ENCODE measurements around the gene NR4A1. TPM values are rescaled to one million over a fixed set of nuclear protein-coding genes. Genes with fewer than 3 reads are reported as not detected.
A peak's percentile ranks its signal among the peaks of the same experiment; 100 is the strongest.

NR4A1 gene
- total RNA-seq, 6 donors from 2014 or later, result 88.3 to 202 (median 156) TPM

DNA sequence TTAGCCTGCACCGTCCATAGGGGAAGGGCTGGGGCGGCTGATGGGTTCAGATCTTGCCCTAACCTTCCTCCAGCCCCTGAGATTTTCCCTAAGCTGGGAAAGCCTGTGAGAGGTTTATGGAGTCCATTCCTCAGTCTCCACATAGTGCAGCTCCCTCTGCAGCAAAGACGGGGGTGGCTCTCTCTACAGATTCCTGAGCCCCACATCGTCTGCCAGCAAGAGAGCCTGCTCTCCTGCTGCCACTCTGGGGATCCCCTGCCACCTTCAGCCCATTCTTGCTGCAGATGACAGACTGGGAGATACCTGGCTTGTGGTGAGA lies 31.4 kb downstream of the NR4A1 start:
- Histone ChIP-seq H3K4me3 (peak overlapping the region in 1 of 4 donors; percentile 2), H3K27ac (peak overlapping the region; percentile 78 to 89 (median 87)), H3K4me1 (peaks cover 19 to 38% (median 29%) of the 10 kb centered on the region in 4 donors), H3K27me3 (no peaks in the 10 kb centered on the region), H3K9me3 (no peaks in the 10 kb centered on the region), H3K36me3 (peaks cover 0 to 23% (median 13%) of the 10 kb centered on the region in 4 donors)
- peak in 1 of 2 donors; percentile 1 for ATAC-seq (ENCODE audit: low FRiP score in 2 of 2)
- WGBS, 2 donors, result 56 to 62% methylated on average over 4 of the region's 4 CpGs
- DNase-seq, result no peak
- TF ChIP-seq, protein P1, sequence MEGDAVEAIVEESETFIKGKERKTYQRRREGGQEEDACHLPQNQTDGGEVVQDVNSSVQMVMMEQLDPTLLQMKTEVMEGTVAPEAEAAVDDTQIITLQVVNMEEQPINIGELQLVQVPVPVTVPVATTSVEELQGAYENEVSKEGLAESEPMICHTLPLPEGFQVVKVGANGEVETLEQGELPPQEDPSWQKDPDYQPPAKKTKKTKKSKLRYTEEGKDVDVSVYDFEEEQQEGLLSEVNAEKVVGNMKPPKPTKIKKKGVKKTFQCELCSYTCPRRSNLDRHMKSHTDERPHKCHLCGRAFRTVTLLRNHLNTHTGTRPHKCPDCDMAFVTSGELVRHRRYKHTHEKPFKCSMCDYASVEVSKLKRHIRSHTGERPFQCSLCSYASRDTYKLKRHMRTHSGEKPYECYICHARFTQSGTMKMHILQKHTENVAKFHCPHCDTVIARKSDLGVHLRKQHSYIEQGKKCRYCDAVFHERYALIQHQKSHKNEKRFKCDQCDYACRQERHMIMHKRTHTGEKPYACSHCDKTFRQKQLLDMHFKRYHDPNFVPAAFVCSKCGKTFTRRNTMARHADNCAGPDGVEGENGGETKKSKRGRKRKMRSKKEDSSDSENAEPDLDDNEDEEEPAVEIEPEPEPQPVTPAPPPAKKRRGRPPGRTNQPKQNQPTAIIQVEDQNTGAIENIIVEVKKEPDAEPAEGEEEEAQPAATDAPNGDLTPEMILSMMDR (IDR thresholded peaks at IDR 0.05), result no peak
- TF ChIP-seq POLR2AphosphoS5 (IDR thresholded peaks at IDR 0.05) (no peak), EP300 (IDR thresholded peaks at IDR 0.05) (no peak), POLR2A (IDR thresholded peaks at IDR 0.05) (no peak)

GRCh38 chr12:52082988-52083637 lies 31.9 kb downstream of the NR4A1 start:
- DNase-seq, result peak in 1 of 2 donors; percentile 86
- peak overlapping the region in 1 of 4 donors; percentile 2 for H3K4me3 ChIP-seq
- TF ChIP-seq POLR2AphosphoS5 (IDR thresholded peaks at IDR 0.05) (peak in 1 of 2 donors; percentile 18), EP300 (IDR thresholded peaks at IDR 0.05) (no peak)
- TF ChIP-seq, protein P1 (IDR thresholded peaks at IDR 0.05), result peak; percentile 91 to 96 (median 93)
- H3K4me1 ChIP-seq, result peaks cover 19 to 38% (median 29%) of the 10 kb centered on the region in 4 donors
- 22 to 45% methylated on average over 7 to 11 of the region's 11 CpGs for WGBS, 2 donors
- no peaks in the 10 kb centered on the region for H3K27me3 ChIP-seq
- peak overlapping the region; percentile 78 to 89 (median 87) for H3K27ac ChIP-seq
- H3K36me3 ChIP-seq, result peaks cover 0 to 18% (median 8%) of the 10 kb centered on the region in 4 donors
- peak; percentile 54 to 82 for ATAC-seq (ENCODE audit: low FRiP score in 2 of 2)
- no peaks in the 10 kb centered on the region for H3K9me3 ChIP-seq

GRCh38 chr12:52083638-52083996 lies 32.4 kb downstream of the NR4A1 start:
- 0 to 3% methylated on average over 2 of the region's 2 CpGs for WGBS, 2 donors
- H3K4me1 ChIP-seq, result peaks cover 19 to 38% (median 29%) of the 10 kb centered on the region in 4 donors
- no peaks in the 10 kb centered on the region for H3K27me3 ChIP-seq
- H3K4me3 ChIP-seq, result no peak overlapping the region
- no peak for DNase-seq
- H3K9me3 ChIP-seq, result no peaks in the 10 kb centered on the region
- TF ChIP-seq POLR2AphosphoS5 (IDR thresholded peaks at IDR 0.05), result no peak
- no peak for TF ChIP-seq EP300 (IDR thresholded peaks at IDR 0.05)
- peak overlapping the region in 2 of 4 donors; percentile 89 for H3K27ac ChIP-seq
- peaks cover 0 to 13% (median 4%) of the 10 kb centered on the region in 4 donors for H3K36me3 ChIP-seq
- no peak for ATAC-seq (ENCODE audit: low FRiP score in 2 of 2)

GRCh38 chr12:52084491-52085231 lies 33.4 kb downstream of the NR4A1 start:
- Histone ChIP-seq H3K27me3 (no peaks in the 10 kb centered on the region), H3K4me3 (no peak overlapping the region), H3K4me1 (peaks cover 19 to 38% (median 28%) of the 10 kb centered on the region in 4 donors), H3K36me3 (peaks cover 0 to 3% (median 0%) of the 10 kb centered on the region in 4 donors), H3K9me3 (no peaks in the 10 kb centered on the region), H3K27ac (no peak overlapping the region)
- peak in 1 of 2 donors; percentile 29 for DNase-seq
- TF ChIP-seq, protein P1 (IDR thresholded peaks at IDR 0.05), result no peak
- no peak for TF ChIP-seq POLR2AphosphoS5 (IDR thresholded peaks at IDR 0.05)
- no peak for TF ChIP-seq POLR2A (IDR thresholded peaks at IDR 0.05)
- no peak for TF ChIP-seq EP300 (IDR thresholded peaks at IDR 0.05)
- ATAC-seq (ENCODE audit: low FRiP score in 2 of 2), result no peak
- 90 to 91% methylated on average over 9 of the region's 9 CpGs for WGBS, 2 donors

GRCh38 chr12:52085682-52086180 lies 34.5 kb downstream of the NR4A1 start:
- DNase-seq (no peak), ATAC-seq (ENCODE audit: low FRiP score in 2 of 2) (no peak)
- H3K27me3 ChIP-seq, result no peaks in the 10 kb centered on the region
- 85 to 90% methylated on average over 6 of the region's 6 CpGs for WGBS, 2 donors
- TF ChIP-seq EP300 (IDR thresholded peaks at IDR 0.05) (no peak), POLR2A (IDR thresholded peaks at IDR 0.05) (no peak), POLR2AphosphoS5 (IDR thresholded peaks at IDR 0.05) (no peak)
- TF ChIP-seq, protein P1 (IDR thresholded peaks at IDR 0.05), result no peak
- peaks cover 18 to 30% (median 27%) of the 10 kb centered on the region in 4 donors for H3K4me1 ChIP-seq
- H3K4me3 ChIP-seq, result no peak overlapping the region
- no peaks in the 10 kb centered on the region for H3K9me3 ChIP-seq
- H3K36me3 ChIP-seq, result no peaks in the 10 kb centered on the region
- no peak overlapping the region for H3K27ac ChIP-seq

All from upper lobe of left lung (tissue), 6 donors.